B cell (primary cell): Measurements from ENCODE around the gene TYK2. TPM values are rescaled to one million over a fixed set of nuclear protein-coding genes. Genes with fewer than 3 reads are reported as not detected.

Experiments used
- ATAC-seq: fragments of 200-7000 bp; cut with Tn5 transposase; one replicate; pipeline ENCODE4 v1.10.0; 2021; ENCODE audit warnings: low read depth, mild to moderate bottlenecking, moderate number of reproducible peaks, moderate library complexity
- CTCF ChIA-PET: fragments of 350-600 bp; sonication (Branson Sonifier 250); formaldehyde crosslinking; loops from one replicate; lab custom pipeline; 2021; ENCODE audit warnings: antibody characterized with exemption, inconsistent platforms; lab: Charles Lee
- POLR2A ChIA-PET: fragments of 350-600 bp; sonication (Branson Sonifier 250); formaldehyde crosslinking; loops from one replicate; lab custom pipeline; 2021; ENCODE audit warnings: antibody characterized with exemption; lab: Charles Lee
- DNase-seq: peaks from one replicate; pipeline ENCODE4 v3.0.0; 2013
- H2AFZ ChIP-seq: 2 replicates; pipeline ENCODE4 v1.6.1; 2012; ENCODE audit warnings: mild to moderate bottlenecking, low read depth, low read length; ENCODE audit not compliant: insufficient read depth, poor library complexity, severe bottlenecking
- H3K27ac ChIP-seq, 2 donors: 1 replicate in 1 of 2; 2 replicates in 1 of 2; pipeline ENCODE4 v1.5.1; 2012 to 2013; ENCODE audit warnings: low read length in 2 of 2, mild to moderate bottlenecking in 2 of 2, moderate library complexity in 1 of 2
- H3K27me3 ChIP-seq, 4 experiments: fragments of 200-600 bp in 1 of 4; sonication (generic) in 1 of 4; replicated peaks in 1 of 4; 1 replicate in 2 of 4; 2 replicates in 2 of 4; pipeline versions ENCODE4 v1.6.1 to v1.7.0; 2013 to 2016; ENCODE audit warnings: low read length in 3 of 4, mild to moderate bottlenecking in 2 of 4, mixed read lengths in 1 of 4, moderate library complexity in 1 of 4; ENCODE audit not compliant: insufficient read depth in 4 of 4, control insufficient read depth in 3 of 4; ENCODE audit errors: control extremely low read depth in 1 of 4
- H3K36me3 ChIP-seq, 2 experiments: replicated peaks in 1 of 2; 1 replicate in 1 of 2; 2 replicates in 1 of 2; pipeline versions ENCODE4 v1.6.1 to v1.7.1; 2013; ENCODE audit warnings: low read length in 1 of 2; ENCODE audit not compliant: insufficient read depth in 2 of 2, control insufficient read depth in 1 of 2; ENCODE audit errors: control extremely low read depth in 1 of 2, extremely low read depth in 1 of 2
- H3K4me1 ChIP-seq, 2 donors: fragments of 200-600 bp in 1 of 2; sonication (generic) in 1 of 2; 1 replicate in 1 of 2; 2 replicates in 1 of 2; pipeline versions ENCODE4 v1.5.1 to v1.6.1; 2013 to 2017; ENCODE audit warnings: low read length in 2 of 2; ENCODE audit not compliant: control insufficient read depth in 2 of 2, insufficient read depth in 2 of 2
- H3K4me2 ChIP-seq: replicated peaks from 2 replicates; pipeline ENCODE3; 2012; ENCODE audit warnings: mild to moderate bottlenecking, low read depth, low read length; ENCODE audit not compliant: poor library complexity, severe bottlenecking
- H3K4me3 ChIP-seq, 5 experiments: fragments of 200-600 bp in 1 of 5; sonication (generic) in 1 of 5; 1 replicate in 3 of 5; 2 replicates in 2 of 5; pipeline versions ENCODE4 v1.5.1 to v1.7.0; 2011 to 2016; ENCODE audit warnings: low read length in 4 of 5, mild to moderate bottlenecking in 4 of 5, low read depth in 2 of 5, control low read depth in 1 of 5, moderate library complexity in 1 of 5; ENCODE audit not compliant: insufficient read depth in 1 of 5; ENCODE audit errors: control extremely low read depth in 1 of 5, extremely low read depth in 1 of 5
- H3K79me2 ChIP-seq: fragments of 200-600 bp; sonication (generic); one replicate; pipeline ENCODE4 v1.6.0; 2016; ENCODE audit warnings: low read length; ENCODE audit not compliant: control insufficient read depth, insufficient read depth
- H3K9ac ChIP-seq: fragments of 200-600 bp; sonication (generic); 2 replicates; pipeline ENCODE4 v1.6.1; 2017; ENCODE audit warnings: mild to moderate bottlenecking, low read length, moderate library complexity
- H3K9me3 ChIP-seq, 3 donors: one replicate each; pipeline versions ENCODE4 v1.6.1 to v1.7.1; 2013; ENCODE audit warnings: low read length in 2 of 3; ENCODE audit not compliant: control insufficient read depth in 2 of 3, insufficient read depth in 1 of 3; ENCODE audit errors: control extremely low read depth in 1 of 3
- H4K20me1 ChIP-seq: 2 replicates; pipeline ENCODE4 v1.6.0; 2012; ENCODE audit warnings: mild to moderate bottlenecking, low read length; ENCODE audit not compliant: insufficient read depth, control insufficient read depth, poor library complexity, severe bottlenecking
- H3K27ac Mint-ChIP-seq: one replicate; pipeline ENCODE4 v1.8.0; 2021; ENCODE audit warnings: mixed read lengths
- H3K27me3 Mint-ChIP-seq: one replicate; pipeline ENCODE4 v1.8.0; 2021; ENCODE audit warnings: mixed read lengths
- H3K4me1 Mint-ChIP-seq: one replicate; pipeline ENCODE4 v1.8.0; 2021; ENCODE audit warnings: mixed read lengths
- H3K4me3 Mint-ChIP-seq: one replicate; pipeline ENCODE4 v1.8.0; 2021; ENCODE audit warnings: mixed read lengths
- H3K9me3 Mint-ChIP-seq: one replicate; pipeline ENCODE4 v1.8.0; 2022; ENCODE audit warnings: mixed read lengths; ENCODE audit not compliant: insufficient read depth
- EZH2 ChIP-seq: IDR thresholded peaks from 2 replicates; pipeline ENCODE4 v1.6.1; 2012; ENCODE audit warnings: borderline replicate concordance, low read depth, mild to moderate bottlenecking, moderate library complexity, low read length; ENCODE audit not compliant: insufficient read depth, poor library complexity, severe bottlenecking
- WGBS: methylation state at CpG from one replicate; pipeline ENCODE4 v1.1.5; 2013; ENCODE audit warnings: missing lambda C conversion rate; ENCODE audit not compliant: insufficient coverage; 5-methylcytosine and 5-hydroxymethylcytosine counted together
- intact Hi-C: fragments of 100-400 bp; cut with micrococcal nuclease; formaldehyde crosslinking; loops from one replicate; pipeline ENCODE4 v1.10.0; 2022
- polyA plus RNA-seq: library from polyadenylated mRNA; depleted of rRNA; stranded (reverse); fragments of >200 nt; gene quantifications from 2 replicates; pipeline ENCODE4 v1.2.3, GENCODE V29; 2012
- total RNA-seq, 2 donors: library from RNA; stranded (reverse); fragments of 120-200 nt in 1 of 2; gene quantifications; 1 replicate in 1 of 2; 2 replicates in 1 of 2; pipeline versions ENCODE4 v1.2.3 to v1.2.4, GENCODE V29; 2013 to 2022
- TF ChIP-seq, protein P1 (sequence below): fragments of 200-600 bp; IDR thresholded peaks from one replicate; pipeline ENCODE4 v1.8.0; 2022; ENCODE audit warnings: antibody characterized with exemption, mild to moderate bottlenecking

Gene TYK2
- total and polyA plus RNA-seq, 2 donors (not counting 1 experiment from before 2014, with no cell fraction given) = 337 to 343 TPM

DNA sequence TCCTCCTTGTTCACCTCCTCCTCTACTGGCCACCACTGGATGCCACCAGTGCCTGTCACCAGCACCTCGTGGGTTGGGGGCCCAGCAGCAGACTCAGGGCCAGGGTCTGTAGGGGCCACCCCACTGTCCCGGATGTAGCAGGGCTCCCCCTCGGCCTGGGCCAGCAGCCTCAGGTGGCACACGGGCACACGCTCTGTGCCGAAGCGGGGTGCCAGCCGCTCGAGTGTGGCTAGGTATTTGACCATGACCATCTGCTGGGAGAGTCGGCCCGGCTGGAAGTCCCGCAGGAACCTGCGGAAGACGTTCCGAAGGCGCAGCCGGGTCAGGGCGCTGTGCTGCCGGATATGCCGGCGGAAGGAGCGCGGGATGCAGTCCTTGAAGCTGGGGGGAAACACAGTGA lies 14.9 kb downstream of the TYK2 start:
- POLR2A ChIA-PET = no interaction called here
- Histone ChIP-seq H3K4me1 (no peaks in the 10 kb centered on the region), H3K4me3 (no peak overlapping the region), H3K27ac (no peak overlapping the region), H3K4me2 (no peak overlapping the region), H4K20me1 (peaks cover 32% of the 10 kb centered on the region), H2AFZ (no peak overlapping the region), H3K9me3 (peaks cover 0 to 6% (median 0%) of the 10 kb centered on the region in 3 donors), H3K79me2 (peaks cover 44% of the 10 kb centered on the region), H3K27me3 (no peaks in the 10 kb centered on the region), H3K36me3 (peaks cover 0 to 79% of the 10 kb centered on the region in 2 experiments), H3K9ac (no peak overlapping the region)
- TF ChIP-seq, protein P1, sequence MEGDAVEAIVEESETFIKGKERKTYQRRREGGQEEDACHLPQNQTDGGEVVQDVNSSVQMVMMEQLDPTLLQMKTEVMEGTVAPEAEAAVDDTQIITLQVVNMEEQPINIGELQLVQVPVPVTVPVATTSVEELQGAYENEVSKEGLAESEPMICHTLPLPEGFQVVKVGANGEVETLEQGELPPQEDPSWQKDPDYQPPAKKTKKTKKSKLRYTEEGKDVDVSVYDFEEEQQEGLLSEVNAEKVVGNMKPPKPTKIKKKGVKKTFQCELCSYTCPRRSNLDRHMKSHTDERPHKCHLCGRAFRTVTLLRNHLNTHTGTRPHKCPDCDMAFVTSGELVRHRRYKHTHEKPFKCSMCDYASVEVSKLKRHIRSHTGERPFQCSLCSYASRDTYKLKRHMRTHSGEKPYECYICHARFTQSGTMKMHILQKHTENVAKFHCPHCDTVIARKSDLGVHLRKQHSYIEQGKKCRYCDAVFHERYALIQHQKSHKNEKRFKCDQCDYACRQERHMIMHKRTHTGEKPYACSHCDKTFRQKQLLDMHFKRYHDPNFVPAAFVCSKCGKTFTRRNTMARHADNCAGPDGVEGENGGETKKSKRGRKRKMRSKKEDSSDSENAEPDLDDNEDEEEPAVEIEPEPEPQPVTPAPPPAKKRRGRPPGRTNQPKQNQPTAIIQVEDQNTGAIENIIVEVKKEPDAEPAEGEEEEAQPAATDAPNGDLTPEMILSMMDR = no peak
- TF ChIP-seq EZH2 = no peak
- intact Hi-C loops = no loop called here
- CTCF ChIA-PET = no interaction called here
- no peak for ATAC-seq
- Mint-ChIP-seq H3K27me3 (no peaks in the 10 kb centered on the region), H3K4me3 (no peak overlapping the region), H3K4me1 (no peaks in the 10 kb centered on the region), H3K27ac (no peak overlapping the region), H3K9me3 (no peaks in the 10 kb centered on the region)
- WGBS = 98% methylated on average over 23 of the region's 23 CpGs
- DNase-seq = no peak

DNA sequence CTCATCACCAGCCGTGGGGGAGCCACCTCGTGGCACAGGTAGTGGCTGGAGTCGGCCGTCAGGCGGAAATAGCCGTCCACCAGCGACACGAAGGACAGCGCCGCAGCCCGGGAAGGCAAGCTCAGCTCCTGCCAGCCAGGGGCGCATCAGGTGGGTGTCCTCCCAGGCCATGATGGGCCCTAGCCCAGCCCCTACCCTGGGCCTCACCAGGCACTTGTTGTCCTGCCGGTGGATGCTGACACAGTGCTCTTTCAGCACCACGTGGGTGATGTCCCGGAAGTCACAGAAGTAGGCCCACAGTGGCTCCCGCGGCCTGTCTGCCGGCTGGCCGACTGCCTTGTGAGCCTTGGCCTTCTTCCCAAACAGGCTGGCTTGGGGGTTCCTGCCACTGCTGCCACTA lies 15.7 kb downstream of the TYK2 start:
- Histone ChIP-seq H3K9me3 (peaks cover 0 to 6% (median 0%) of the 10 kb centered on the region in 3 donors), H3K27ac (no peak overlapping the region), H2AFZ (no peak overlapping the region), H3K27me3 (no peaks in the 10 kb centered on the region), H3K36me3 (peaks cover 0 to 79% of the 10 kb centered on the region in 2 experiments), H3K79me2 (peaks cover 44% of the 10 kb centered on the region), H4K20me1 (peaks cover 32% of the 10 kb centered on the region), H3K4me3 (no peak overlapping the region), H3K9ac (no peak overlapping the region), H3K4me1 (no peaks in the 10 kb centered on the region), H3K4me2 (no peak overlapping the region)
- CTCF ChIA-PET = no interaction called here
- 99% methylated on average over 19 of the region's 19 CpGs for WGBS
- Mint-ChIP-seq H3K27me3 (no peaks in the 10 kb centered on the region), H3K4me3 (no peak overlapping the region), H3K9me3 (no peaks in the 10 kb centered on the region), H3K4me1 (no peaks in the 10 kb centered on the region), H3K27ac (no peak overlapping the region)
- ATAC-seq = no peak
- POLR2A ChIA-PET = no interaction called here
- intact Hi-C loops = no loop called here
- no peak for DNase-seq
- TF ChIP-seq, protein P1 = no peak
- no peak for TF ChIP-seq EZH2
